ENCODE measurements around the gene TLCD3A.

DNA sequence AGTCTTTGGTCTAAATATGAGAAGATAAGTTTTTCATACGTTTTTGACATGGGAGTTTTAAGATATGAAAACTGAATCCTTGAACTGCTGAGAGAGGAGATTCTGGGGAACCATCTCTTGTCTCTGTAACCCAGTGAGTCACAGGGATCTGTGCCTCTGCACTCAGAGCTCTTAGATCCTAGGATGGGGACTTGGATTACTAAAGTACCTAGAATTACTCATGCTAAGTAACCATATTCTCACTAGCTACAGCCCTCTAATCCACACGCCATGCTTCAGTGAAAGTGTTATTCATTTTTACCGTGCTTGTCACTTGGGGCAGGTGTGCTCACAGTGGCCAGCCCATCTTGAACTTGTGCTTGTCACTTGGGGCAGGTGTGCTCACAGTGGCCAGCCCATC is 51.7 kb downstream of the TLCD3A start:
- TF ChIP-seq, protein P1, sequence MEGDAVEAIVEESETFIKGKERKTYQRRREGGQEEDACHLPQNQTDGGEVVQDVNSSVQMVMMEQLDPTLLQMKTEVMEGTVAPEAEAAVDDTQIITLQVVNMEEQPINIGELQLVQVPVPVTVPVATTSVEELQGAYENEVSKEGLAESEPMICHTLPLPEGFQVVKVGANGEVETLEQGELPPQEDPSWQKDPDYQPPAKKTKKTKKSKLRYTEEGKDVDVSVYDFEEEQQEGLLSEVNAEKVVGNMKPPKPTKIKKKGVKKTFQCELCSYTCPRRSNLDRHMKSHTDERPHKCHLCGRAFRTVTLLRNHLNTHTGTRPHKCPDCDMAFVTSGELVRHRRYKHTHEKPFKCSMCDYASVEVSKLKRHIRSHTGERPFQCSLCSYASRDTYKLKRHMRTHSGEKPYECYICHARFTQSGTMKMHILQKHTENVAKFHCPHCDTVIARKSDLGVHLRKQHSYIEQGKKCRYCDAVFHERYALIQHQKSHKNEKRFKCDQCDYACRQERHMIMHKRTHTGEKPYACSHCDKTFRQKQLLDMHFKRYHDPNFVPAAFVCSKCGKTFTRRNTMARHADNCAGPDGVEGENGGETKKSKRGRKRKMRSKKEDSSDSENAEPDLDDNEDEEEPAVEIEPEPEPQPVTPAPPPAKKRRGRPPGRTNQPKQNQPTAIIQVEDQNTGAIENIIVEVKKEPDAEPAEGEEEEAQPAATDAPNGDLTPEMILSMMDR (IDR thresholded peaks at IDR 0.05; ENCODE audit: insufficient read depth, low read depth, low read length): no peak
- no peak for TF ChIP-seq EZH2 (IDR thresholded peaks at IDR 0.05; ENCODE audit: insufficient read depth, low read length)
